Pulmonary artery endothelial cell (primary cell): ENCODE measurements around the gene CACNB4. TPM values are rescaled to one million over a fixed set of nuclear protein-coding genes. Genes with fewer than 3 reads are reported as not detected.
"Not testable (repeated sequence)": the region's sequence is repeated elsewhere in the genome, so short reads cannot be mapped to it uniquely, and the experiment has no call there.

Experiments used
- DNase-seq: peaks from one replicate; pipeline ENCODE4 v3.0.0-alpha.2; 2011; ENCODE audit warnings: low read depth, low spot score
- total RNA-seq: library from RNA; depleted of rRNA; stranded (reverse); fragments of >200 nt; gene quantifications from 2 replicates; pipeline ENCODE4 v1.2.3, GENCODE V29; 2014

The CACNB4 gene
- total RNA-seq, 1 donor from 2014 or later: 0.13 TPM

DNA sequence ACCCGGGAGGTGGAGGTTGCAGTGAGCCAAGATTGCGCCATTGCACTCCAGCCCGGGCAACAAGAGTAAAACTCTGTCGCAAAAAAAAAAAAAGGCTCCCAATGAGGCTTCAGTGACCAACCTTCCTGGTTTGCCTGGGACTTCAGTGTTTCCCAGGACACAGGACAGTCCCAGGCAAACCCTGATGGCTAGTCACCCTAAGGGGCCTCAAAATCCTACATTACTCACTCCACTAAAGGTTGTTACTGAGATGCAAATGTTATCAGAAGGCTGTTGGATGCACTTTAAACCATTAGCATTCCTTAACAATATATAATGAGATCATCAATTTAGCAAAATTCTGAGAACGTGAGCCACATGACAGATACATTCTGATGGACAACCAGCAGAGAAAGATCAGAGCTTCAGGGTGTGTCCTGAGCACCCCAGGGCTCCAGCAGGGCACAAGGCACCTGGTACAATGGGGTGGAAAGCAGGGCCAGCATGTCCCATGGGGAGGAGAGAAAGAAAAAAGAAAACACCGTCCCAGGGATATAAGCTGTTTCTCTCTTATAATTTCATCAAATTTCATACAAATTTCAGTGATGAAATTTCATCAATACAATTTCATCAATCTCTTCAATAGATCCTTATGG is 152.5 kb downstream of the CACNB4 start:
- no peak for DNase-seq

DNA sequence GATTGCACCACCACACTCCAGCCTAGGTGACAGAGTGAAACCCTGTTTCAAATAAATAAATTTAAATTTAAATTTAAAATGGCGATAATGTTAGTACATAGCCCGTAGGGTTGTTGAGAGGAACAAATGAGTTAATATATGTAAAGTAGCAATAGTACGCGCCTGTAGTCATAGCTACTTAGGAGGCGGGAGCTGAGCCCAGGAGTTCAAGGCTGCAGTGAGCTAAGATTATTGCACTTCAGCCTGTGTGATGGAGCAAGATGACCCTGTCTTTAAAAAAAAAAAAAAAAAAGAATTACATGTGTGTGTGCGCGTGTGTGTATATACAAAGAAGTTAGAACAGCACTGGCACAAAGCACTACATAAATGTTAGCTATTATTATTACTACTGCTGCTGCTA is 153.2 kb downstream of the CACNB4 start:
- no peak for DNase-seq

DNA sequence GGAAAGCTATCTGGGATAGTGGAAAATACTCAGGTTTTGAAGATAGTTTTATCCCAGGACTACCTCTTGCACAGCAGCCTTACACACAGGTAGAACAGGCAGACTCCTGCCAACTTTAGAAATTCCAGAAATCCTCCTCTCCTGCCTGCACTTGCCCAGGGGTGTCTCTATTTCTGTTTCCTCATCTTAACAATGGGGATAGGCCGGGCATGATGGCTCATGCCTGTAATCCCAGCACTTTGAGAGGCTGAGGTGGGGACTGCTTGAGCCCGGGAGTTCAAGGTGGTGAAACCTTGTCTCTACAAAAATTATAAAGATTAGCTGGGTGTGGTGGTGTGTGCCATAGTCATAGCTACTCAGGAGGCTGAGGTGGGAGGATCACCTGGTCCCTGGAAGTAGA is 153.7 kb downstream of the CACNB4 start:
- no peak for DNase-seq

DNA sequence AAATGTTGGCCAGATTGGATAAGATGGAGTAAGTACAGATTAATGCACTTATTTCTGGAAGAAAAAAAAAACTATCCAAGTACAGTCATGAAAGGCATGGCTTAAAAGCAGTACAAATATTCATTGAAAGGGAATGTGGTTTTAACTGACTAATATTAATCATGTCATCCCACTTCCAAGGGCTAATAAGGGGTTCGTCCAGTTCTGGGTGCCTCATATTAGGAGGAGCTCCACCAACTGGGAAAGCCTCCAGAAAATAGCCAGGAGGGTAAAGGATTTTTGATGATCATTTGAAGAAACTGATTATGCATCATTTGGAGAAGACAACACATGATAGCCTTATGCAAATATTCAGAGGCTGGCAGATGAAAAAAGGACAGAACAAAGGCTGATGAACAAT is 155.4 kb downstream of the CACNB4 start:
- DNase-seq: no peak

DNA sequence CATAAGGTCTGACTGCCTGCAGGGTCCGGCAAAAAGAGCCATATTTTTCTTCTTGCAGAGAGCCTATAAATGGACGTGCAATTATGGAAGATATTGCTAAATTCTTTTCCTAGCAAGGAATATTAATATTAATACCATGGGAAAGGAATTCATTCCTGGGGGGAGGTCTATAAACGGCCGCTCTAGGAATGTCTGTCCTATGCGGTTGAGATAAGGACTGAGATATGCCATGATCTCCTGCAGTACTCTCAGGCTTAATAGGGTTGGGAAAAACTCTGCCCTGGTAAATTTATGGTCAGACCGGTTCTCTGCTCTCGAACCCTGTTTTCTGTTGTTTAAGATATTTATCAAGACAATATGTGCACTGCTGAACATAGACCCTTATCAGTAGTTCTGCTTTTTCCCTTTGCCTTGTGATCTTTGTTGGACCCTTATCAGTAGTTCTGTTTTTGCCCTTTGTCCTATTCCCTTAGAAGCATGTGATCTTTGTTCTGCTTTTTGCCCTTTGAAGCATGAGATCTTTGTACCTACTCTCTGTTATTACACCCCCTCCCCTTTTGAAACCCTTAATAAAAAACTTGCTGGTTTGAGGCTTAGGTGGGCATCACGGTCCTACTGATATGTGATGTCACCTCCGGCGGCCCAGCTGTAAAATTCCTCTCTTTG is 156.2 kb downstream of the CACNB4 start:
- not testable (repeated sequence) for DNase-seq

DNA sequence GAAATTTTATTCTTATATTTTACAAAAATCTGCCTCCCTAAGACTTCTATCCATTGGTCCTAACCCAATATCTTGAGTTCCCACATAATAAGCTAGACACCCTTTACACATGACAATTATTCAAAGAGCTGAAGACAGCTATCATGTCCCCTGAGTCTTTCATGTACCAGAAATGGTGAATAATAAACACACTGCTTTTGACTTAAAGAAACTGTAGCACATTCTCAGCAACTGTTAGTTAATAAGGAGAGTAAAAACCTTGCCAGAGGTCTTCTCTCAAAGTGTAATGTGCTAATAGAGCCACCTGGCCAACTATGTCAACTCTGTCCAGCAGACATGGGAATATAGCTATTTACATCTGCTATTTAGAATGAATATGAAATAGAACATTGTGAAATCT is 160.9 kb downstream of the CACNB4 start:
- DNase-seq: no peak

DNA sequence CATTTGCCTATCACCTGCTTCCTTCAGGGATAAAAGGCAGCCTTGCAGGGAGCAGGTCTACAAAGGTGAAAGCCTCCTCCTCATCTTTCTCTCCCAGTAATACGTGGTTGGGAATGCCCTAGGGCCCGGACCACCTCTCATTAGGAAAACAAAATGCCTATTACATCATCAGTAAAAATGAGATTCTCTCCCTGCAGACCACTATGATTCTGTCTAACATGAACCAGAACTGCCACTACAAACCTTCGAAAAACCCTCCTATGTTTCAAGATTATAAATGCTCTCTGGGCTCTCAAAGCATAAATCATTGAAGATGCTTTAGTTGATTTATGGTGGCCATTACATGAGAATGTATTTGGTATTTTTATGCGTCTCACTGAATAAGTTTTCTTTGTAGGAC is 162.2 kb downstream of the CACNB4 start:
- DNase-seq: no peak

DNA sequence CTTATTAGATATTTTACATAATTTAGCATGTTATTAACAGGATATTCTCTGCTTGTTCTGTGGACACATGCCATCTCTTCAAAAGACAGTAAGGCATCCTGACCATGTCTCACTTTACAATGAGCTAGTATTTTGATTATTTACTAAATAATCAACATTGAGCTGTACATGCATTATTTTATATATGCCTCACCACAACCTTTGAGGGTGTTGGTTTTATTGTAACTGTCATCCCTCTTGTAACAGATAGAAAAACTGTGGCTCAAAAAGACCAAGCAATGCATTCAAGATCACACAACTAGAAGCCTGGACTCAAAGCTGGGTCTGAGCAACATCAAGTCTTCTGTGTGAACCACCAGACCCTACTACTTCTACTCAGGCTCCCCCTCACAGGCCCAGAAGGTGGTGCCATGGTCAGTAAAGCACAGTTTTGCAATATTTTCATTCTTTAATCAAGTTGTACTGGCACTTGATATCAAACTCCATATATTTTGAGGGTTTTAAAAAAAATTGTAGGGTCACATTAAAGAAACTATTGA is 165.5 kb downstream of the CACNB4 start:
- DNase-seq: no peak

DNA sequence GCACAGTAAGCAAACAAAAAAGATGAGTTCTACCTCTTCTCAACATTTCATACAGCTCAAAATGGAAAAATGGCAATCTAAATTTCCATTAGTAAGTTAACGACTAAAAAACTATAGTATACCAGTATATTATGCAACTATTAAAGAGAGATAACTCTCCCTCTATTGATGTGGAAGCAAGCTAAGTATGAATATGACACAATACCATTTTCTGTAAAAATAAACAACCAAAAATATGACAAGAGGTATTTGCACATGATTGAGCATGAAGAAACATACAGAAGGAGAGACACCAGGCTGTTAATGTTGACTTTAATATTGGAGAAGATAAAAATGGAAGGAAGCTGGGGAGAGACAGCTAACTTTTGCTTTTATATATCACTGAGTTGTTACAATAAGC is 167.1 kb downstream of the CACNB4 start:
- DNase-seq: no peak

DNA sequence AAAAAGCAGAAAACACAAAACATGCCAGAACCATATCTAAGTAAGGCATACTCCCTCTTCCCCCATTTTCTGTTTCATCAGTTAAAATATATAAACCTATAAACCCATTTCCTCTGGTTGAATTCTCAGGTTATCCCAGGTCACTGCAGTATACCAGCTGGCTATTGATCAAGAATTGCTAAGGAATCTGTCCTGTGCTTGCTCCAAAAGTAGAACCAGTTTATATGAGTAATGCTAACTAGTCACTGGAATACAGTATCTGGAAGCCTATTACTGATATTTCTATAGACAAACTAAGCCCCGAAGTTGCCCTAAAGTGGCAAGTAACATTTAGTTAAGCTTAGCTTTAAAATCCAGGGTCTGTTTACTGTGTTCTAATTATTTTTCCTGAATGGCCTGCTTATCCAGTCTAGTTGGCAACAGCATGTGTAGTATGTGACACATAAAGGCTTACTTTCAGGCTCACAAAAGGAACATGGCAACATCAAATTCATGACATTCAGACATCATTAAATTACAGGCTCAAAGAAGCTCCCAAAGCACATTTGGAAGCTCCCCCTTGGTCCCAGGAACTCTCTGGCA is 167.7 kb downstream of the CACNB4 start:
- DNase-seq: no peak

DNA sequence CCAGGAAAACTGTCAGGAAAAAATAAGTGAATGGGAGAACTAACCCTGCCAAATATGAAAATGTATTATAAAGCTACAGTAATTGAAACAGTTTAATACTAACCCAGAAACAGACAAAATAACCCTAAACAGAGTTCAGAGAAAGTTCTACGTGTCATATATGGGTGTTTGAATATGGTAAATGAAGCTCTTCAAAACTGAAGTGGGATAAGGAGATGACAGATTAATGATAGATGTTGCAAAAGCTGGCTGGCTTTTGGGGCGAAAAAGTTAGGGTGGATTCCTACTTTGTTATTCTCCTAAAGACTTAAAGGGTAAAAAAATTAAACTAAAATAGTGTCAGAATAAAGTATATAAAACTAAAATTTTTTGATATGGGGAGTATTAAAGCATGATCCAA is 168.8 kb downstream of the CACNB4 start:
- DNase-seq: no peak

DNA sequence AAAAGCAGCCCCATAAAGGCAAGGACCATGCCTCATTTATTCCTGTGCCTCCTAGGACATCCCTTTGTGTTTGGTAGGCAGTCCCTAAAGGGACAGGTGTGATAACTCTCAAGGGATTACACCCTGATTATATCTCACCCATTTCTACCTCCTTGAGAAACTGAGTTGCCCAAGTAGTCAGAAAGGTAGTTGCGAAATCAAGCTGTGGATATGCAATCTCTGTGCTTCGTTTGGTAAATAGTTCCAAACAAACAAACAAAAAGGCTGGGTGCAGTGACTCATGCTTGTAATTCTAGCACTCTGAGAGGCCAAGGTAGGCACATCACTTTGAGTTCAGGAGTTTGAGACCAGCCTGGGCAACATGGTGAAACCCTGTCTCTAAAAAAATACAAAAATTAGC is 170.5 kb downstream of the CACNB4 start:
- no peak for DNase-seq

DNA sequence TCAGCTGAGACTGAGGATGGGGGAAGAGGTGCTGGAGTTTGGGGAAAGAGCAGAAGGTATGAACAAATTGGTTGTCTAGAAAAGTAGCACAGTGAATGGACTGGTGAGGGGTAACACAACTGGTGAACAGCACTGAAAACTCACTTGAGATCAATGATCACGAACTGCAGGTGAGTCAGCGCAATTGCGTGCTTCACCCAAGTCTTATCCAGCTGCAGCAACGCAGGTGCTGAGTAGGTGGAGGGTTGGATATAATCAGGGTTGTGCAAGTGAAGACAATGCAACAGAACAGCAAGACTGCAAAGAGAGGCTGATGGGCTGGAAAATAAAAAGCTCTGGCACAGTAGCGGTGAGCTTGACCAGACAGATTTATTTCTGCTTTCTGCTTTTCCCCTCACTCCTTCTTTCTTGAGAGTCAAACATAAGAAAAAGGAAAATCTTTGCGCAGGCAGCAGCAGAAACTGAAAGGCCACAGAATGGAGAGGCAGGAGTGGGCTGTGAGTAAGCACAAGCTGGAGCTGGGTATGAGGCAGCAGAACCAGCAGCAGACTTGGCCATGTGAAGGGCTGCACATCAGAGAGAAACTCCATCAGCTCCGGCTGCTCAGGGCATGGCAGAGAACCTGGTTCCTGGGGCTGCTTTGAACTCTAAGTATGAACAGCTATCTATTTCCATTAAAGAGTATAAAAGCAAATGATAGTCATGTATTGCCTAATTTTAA is 171.2 kb downstream of the CACNB4 start:
- no peak for DNase-seq

DNA sequence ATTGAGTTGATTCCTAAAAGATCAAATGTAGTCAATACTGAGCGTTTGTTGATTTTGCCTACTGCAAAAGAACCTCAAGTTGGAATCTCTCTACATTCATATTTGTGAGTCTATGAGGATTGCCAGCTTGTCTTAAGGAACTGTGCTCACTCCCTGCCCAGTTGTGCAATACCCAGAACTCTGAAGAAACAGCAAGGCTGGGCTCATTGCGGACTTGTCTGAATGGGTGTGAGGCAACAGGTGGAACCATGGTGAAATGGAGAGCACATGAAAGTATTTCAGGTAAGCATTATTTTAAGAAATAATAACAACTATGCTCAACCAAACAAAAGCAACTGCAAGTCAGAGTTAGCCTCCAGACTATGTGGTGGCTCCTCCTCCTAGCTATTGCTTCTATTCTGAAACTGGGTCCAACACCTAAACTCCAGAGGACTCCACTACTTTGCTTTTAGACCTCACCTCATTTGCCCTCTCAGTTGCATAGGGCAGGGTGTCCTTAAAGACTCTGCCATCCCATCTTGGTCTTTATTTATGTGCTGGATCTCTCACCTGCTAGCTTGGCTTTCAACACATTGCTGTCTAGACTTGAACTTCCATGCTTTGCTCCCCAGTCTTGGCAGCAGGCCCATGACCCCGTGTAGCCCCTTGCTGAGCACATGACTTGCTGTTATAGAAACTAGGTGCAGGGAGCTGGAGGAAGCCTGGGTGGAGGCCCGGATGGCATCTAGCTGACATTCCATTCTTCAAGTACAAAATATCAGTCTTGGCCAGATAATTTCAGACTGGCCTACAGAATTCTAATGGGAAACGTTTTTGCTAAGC is 175.8 kb downstream of the CACNB4 start:
- peak; percentile 95 for DNase-seq

DNA sequence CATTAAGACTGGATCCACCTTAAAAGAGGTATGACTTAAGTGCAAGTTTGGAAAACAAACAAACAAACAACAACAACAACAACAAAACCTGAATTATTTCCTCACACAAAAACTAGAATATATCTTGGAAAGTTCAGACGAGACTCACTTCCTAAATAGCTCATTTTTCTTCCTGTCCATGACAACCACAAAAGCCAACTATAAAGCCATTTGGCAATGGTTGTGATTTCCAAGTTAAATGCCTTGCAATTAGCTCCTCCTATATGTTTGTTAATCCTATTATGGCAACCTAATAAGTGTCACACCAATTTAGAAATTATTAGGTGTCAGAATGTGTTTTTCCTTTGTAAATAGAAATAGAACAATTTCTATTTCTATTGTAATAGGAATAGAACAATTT is 179.1 kb downstream of the CACNB4 start:
- no peak for DNase-seq

DNA sequence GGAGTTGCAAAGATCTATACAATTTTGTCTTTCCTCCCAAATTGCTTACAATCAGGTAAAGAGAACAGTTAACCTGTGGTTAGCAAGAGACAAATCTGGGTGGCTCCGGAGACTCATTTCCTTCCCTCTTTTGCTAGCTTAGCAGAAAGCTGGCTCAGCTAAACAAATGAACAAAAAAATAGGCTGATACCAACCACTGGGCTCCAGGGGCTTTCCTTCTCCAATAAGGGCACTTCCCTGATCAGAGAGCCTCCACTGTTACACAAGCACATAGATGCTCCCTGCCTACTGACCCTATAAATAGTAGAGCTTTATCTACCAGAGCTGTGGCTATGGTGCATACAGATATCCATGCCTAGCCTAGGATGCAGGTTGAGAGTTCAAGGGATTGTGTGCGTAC is 180.5 kb downstream of the CACNB4 start:
- no peak for DNase-seq

DNA sequence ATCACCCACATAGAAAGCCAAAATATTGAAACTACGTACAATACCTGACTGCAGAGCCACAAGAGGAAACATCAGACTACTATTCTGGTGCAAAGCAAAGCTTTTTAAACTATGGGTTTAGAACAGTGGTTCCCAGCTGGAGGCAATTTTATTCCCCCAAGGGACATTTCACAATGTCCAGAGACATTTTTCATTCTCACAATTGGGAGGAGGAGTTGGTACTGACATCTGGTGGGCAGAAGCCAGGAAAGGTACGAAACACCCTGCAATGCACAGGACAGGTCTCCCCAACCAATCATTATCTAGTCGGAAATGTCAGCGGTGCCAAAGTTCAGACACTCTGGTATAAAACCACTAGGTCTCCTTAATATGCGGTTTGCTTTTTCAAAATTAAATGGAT is 182.2 kb downstream of the CACNB4 start:
- no peak for DNase-seq

DNA sequence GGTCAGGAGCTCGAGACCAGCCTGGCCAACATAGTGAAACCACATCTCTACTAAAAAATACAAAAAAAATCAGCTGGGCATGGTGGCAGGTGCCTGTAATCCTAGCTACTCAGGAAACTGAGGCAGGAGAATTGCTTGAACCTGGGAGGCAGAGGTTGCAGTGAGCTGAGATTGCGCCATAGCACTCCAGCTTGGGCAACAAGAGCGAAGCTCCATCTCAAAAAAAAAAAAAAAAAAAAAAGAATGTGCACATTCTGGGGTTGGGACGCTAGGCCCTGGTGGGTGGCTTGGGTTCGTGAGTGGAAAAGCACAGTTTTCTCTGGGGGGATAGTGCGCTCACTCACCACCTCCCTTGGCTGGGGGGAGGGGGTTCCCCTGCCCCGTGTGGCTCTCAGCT is 183.2 kb downstream of the CACNB4 start:
- DNase-seq: not testable (repeated sequence)

DNA sequence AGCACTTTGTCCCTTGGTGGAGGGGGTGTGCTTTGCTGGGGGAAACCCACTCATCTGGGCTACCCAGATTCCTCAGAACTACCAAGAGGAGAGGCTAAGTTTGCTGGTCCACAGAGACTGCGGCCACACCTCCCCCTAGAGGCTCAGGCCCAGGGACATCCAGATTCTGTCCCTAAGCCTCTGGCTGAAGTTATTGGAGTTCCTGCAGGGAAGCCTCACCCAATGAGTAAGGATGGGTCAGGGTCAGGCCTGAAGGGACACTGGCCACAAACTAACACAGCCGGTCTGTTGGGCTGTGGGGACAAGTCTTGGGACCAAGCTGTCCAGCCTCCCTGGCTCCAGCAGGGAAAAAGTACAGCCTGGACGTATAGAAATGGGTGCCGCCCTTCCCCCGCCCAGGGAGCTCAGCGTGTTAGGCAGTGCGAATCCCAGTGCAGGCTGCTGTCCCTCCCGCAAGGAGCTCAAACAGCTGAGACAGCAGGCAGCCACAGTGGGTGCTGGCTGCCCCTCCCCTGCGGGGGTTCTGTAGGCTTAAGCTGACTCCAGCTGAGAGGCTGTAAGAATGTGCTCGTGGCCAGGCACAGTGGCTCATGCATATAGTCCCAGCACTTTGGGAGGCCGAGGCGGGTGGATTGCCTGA is 183.7 kb downstream of the CACNB4 start:
- DNase-seq: no peak

DNA sequence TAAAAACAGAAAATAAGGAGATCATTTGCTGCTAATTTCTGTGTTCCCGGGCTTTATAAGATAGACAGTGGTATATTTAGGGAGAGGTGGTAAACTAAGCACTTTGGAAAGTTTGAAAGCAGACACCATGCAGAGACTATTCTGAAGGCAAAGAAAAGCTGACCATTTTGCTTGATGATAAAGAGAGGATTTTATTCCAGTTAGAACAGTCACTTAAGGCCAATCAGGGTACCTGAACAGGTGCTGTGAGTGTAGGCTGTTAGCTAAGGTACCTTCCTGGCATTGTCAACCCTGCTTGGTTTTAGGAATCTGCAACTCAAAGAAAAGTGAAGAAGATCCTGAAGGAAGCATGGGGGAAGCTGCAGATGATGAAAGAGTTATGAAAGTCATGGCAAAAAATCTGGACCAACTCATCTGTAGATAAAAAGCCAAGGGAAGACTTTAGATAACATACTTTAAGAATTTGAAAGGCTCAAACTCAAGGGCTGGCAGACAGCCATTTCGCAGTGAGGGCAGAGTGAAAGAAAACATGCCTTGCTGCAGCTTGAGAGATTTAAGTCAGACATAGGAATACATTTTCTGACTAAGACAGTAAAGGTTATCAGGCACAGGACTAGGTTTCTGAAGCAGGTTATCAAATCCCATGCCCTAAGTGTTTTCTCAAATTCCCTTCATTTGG is 190.5 kb downstream of the CACNB4 start:
- no peak for DNase-seq
